Central memory CD8-positive, alpha-beta T cell (primary cell): ENCODE measurements around the gene RRP8.

ENCODE experiments used
- ATAC-seq: fragments of 150-1000 bp; cut with Tn5 transposase; replicated peaks from 2 replicates; pipeline ENCODE4 v1.10.0; 2022; ENCODE audit warnings: mild to moderate bottlenecking, moderate FRiP score, moderate number of reproducible peaks; ENCODE audit not compliant: poor library complexity, severe bottlenecking; ENCODE audit errors: extremely low read depth
- DNase-seq, 2 donors: peaks; one replicate each; pipeline ENCODE4 v3.0.0; 2021; ENCODE audit warnings: low spot score in 2 of 2
- H3K27ac Mint-ChIP-seq: one replicate; pipeline ENCODE4 v1.8.0; 2022; ENCODE audit warnings: low read depth, mild to moderate bottlenecking, moderate library complexity, mixed read lengths
- H3K27me3 Mint-ChIP-seq: one replicate; pipeline ENCODE4 v1.8.0; 2022; ENCODE audit warnings: mixed read lengths
- H3K36me3 Mint-ChIP-seq: one replicate; pipeline ENCODE4 v1.8.0; 2022; ENCODE audit warnings: mild to moderate bottlenecking, moderate library complexity, mixed read lengths; ENCODE audit not compliant: insufficient read depth
- H3K4me1 Mint-ChIP-seq: one replicate; pipeline ENCODE4 v1.8.0; 2022; ENCODE audit warnings: mixed read lengths
- H3K4me3 Mint-ChIP-seq: one replicate; pipeline ENCODE4 v1.8.0; 2022; ENCODE audit warnings: mild to moderate bottlenecking, moderate library complexity, mixed read lengths
- H3K9me3 Mint-ChIP-seq: one replicate; pipeline ENCODE4 v1.8.0; 2022; ENCODE audit warnings: mixed read lengths

The RRP8 gene

GRCh38 chr11:6546735-6547134, 56.7 kb downstream of the RRP8 start:
- peaks cover 6% of the 10 kb centered on the region for H3K36me3 Mint-ChIP-seq
- ATAC-seq (no peak), DNase-seq (no peak)
- H3K27me3 Mint-ChIP-seq: no peaks in the 10 kb centered on the region
- H3K27ac Mint-ChIP-seq: no peak overlapping the region
- no peak overlapping the region for H3K4me3 Mint-ChIP-seq
- no peaks in the 10 kb centered on the region for H3K9me3 Mint-ChIP-seq
- H3K4me1 Mint-ChIP-seq: no peaks in the 10 kb centered on the region

- no peaks in the 10 kb centered on the region for H3K27me3 Mint-ChIP-seq
- no peaks in the 10 kb centered on the region for H3K4me1 Mint-ChIP-seq
- H3K36me3 Mint-ChIP-seq: peaks cover 8% of the 10 kb centered on the region
- H3K4me3 Mint-ChIP-seq: no peak overlapping the region
- no peak for ATAC-seq
- no peaks in the 10 kb centered on the region for H3K9me3 Mint-ChIP-seq
- DNase-seq: no peak
- H3K27ac Mint-ChIP-seq: no peak overlapping the region
These were observed 57.4 kb downstream of the RRP8 start for GRCh38 chr11:6545917-6546605.
